HG03354 (cell line): ENCODE data around the gene PPARA.
"Not testable (repeated sequence)": the region's sequence is repeated elsewhere in the genome, so short reads cannot be mapped to it uniquely, and the experiment has no call there.

Experiments
- ATAC-seq: cut with Tn5 transposase; IDR thresholded peaks from one replicate; pipeline ENCODE4 v1.9.1; 2021; ENCODE audit warnings: mild to moderate bottlenecking; ENCODE audit not compliant: unreplicated experiment, poor library complexity, severe bottlenecking

PPARA gene

DNA sequence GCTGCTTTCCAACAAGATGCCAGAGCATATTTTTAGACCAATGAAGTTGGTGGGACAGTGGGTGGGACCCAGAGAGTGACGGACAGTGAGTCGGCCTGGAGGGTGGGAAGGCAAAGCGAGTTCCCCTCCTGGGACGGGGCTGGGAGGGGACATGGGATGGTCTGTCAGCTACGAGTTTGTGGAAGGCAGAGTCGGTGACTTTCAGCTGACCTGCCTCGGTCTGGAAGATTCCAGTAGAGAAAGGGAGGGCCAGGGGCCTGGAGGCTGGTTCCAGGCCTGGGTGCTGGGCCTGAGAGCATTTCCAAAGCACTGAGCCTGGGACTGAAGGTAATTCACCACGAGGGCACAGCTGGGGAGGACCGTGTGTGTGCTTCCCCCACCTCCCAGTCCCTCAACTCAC is 10.9 kb upstream of the PPARA start:
- not testable (repeated sequence) for ATAC-seq

DNA sequence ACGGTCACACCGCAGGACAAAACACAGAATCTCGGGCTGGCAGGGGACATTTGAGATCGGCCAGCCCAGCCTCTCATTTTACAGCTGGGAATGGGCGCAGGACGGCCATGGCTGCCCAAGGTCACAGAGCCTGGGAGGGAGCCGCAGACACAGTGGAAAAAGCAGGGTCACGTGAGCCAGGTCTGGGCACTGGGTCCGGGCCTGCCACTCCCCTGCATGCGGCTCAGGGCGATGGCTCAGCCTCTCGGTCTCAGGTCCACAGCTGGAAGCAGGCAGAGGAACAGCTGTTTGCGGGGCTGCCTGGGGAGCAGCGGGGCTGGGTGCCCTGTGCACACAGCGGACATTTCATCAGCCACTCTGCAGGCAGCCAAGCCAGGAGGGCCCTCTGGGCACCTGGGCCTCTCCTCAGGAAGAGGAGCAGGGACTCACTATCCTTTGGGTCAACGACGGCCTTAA is 10.4 kb upstream of the PPARA start:
- no peak for ATAC-seq

DNA sequence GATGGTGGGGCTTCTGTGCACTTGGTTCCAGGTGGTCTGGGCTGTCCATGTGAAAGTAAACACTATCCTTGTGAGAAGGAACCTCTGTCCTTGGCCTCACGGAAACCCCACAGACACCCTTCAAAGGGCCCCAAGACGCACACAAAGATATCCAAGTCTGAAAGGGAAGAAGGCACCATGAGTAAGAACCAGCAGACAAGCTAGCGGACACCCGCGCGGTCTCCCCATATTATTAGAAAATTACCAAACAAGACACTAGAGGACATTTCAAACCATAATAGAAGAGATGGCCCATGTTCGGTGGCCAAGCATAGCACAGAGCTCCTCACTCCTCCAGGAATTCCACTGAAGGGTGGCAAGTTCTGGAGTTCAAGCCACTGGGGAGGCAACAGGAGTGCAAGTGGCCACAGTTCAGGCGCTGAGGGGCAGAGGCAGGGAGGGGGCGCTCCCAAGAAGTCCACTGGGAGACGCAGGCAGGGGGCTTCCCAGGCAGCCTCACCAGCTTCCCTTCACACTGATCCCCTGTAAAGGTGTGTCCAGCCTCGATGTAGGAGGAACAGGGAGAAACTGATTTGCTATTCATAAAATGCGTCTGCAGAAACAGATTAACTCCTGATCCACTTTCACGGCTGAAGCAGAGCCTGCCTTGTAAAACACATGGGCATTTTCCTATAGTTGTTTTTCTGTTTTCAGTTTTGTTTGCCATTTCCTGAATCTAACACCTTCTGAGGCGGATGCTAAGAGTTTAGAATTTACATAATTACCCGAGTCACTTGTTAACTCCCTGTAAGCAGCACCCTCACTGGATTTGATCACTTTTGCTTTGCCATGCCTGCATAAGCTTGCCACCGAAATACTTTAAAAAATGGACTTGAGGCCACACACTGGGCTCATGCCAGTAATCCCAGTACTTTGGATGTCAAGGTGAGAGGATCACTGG is 9.1 kb upstream of the PPARA start:
- no peak for ATAC-seq

DNA sequence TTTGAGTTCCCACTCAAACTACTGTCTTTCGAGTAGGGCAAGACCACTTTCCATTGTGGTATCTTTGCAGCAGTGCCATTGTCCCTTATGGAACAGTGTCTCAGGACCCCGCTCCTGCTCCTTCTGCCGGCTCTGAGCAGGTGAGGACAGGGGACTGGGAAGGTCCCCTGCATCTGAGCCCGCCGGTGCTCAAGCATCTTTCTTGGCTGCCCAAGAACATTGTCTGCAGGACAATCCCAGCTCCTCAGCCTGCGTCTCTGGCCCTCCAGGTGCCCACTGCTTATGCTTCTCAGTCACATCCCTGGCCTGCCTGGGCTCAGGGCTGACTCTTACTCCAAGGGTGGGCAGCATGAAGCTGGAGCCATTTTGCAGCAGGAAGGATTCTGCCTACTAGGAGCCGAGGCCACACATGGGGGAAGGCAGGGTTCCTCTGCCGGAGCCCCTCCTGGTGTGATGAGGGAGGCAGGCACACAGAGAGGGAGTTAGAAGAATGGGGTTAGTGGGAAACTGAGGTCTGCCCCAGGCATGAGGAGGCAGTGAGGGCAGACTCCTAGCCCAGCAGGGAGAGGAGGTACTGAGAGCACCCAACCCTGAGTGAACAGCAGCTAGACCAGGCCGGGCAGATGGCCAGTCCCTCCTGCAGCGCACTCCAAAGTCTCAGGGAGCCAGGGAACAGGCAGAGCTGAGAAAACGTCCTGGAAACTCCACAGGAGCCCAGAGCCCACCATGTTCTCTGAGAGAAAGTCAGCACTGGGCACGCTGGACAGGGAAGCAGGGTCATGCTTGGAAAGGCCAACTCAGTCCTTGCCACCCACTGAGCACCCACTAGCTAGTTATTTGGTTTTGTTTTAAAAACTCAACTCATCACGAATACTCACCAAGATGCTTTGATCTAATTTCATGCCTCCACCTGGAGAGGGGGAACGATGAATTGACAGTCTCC is 7.5 kb upstream of the PPARA start:
- ATAC-seq = no peak

DNA sequence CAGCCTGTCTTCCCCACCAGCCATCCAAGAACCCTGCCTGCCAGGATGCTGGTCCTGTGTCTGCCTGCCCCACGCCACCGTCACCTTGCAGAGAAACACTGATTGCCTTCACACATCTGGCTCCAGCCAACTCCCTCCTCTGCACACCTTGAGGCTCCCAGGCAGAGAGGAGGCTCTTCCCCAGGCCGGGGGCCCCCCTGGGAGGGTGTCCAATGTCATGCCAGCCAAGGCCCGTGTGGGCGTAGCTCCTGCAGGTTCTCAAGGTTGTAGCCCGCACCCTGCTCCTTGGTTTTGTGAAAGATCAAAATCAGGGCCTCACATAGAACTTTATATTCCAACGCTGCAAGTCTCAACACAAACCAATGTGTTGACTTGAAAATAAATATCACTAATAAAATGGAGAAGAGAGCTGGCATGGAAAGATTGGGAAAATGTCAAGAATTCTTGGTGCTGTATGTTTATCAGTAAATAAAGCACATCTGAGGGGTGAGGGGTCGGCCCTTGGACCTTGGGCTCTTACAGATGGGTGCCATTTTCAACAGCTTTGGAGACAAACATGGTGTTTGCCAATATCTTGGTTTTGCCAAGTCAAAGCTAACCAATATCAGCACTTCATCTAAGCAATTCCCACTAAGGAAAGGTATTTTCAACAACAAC is 6.7 kb upstream of the PPARA start:
- no peak for ATAC-seq

DNA sequence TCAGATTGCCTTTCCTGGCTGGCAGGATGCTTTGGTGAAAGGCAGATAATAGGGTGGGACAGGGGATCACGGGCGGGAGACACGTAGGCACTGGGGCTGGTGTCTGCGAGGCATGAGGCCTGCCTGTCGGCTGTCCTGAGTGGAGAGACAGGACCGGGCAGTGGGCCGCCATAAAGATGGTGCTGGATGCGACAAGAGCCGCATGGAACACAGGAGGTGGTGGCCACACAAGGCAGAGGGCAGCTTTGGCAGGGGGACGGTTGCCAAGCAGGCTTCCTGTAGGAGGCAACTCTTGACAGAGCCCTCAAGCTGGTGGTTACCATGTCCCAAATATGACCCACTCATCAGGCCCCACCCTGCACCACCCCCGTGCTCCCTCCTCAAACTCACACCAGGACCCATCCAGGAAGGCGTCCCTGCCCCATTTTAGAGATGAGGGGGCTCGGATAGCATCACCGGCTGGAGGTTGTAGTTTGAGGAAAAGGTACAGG is 4.9 kb upstream of the PPARA start:
- ATAC-seq = no peak

DNA sequence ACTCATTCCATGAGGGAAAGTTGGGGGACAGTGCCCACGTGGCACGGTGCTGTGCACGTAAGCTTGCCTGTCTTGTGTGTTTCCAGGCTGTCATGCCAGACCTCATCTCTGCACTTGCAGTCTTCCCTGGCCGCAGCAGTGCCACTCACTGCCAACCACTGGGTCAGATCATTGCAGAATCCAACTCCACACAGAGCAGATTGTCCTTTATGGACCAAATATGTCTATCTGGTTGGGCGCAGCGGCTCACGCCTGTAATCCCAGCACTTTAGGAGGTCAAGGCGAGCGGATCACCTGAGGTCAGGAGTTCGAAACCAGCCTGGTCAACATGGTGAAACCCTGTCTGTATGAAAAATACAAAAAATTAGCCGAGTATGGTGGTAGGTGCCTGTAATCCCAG is 4.4 kb upstream of the PPARA start:
- no peak for ATAC-seq

DNA sequence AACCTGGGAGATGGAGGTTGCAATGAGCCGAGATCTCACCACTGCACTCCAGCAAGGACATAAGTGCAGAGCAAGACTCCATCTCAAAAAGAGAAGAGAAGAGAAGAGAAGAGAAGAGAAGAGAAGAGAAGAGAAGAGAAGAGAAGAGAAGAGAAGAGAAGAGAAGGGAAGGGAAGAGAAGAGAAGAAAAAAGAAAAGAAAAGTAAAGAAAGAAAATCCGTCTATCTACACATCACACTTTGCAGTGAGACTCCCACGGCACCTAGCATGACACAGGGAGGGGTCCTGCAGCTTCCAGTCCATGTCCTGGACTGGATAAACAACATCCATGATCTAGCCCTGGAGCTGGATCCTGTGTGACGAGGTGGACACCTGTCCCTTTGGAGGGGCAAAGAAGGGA is 4.0 kb upstream of the PPARA start:
- no peak for ATAC-seq

DNA sequence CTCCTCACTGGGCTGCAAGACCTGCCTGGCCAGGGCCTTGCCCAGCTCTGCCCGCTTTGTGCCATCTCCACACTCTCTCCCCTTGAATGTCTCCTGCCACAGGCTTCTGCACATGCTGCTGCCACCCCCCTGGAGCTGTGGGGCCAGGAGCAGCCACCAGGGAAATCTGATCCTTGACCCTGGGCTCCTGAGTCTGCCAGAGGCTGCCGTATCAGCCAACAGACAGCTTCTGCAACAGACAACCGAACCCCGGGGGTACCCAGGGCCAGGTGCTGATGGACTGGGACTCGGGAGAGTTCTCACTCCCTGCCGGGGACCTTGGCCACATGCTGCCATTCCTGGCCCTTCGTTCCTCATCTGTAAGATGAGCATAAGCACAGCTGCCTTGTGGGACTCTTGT is 3.3 kb upstream of the PPARA start:
- no peak for ATAC-seq

DNA sequence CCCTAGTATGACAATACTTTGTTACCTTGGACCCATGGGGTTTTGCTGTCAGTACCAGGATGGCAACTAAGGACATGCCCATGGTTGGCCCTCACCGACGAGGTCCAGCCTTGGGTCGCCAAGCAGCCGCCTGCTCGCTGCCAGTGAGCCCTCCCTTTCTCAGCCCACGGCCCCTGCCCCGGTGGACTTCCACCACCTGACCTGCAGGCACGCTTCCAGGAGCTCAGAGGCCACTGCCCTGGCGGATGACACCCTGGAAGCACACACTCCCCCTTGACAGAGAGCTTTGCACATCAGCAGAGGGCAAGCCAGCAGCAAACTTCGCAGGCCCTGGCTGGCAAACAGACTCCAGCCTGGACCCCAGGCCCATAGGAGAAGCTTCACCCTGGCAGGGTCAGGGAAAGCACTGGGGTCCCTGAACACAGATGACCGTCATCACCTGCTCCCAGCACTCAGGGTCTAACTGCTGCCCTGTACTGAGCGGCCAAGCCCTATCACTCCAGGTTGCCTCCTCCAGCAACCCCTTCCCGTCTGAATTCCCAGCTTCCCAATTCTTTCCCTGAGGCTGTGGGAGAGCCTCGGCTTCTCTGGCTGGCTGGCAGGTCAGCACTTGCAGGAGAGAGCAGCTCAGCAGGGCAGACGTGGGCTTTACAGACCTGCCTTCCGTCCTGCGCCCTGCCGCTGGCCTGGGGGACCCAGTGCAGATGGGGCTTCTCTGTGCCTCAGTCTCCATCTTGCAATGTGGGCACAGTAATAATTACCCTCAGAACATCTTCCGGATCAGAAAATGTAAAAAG is 2.7 kb upstream of the PPARA start:
- no peak for ATAC-seq

DNA sequence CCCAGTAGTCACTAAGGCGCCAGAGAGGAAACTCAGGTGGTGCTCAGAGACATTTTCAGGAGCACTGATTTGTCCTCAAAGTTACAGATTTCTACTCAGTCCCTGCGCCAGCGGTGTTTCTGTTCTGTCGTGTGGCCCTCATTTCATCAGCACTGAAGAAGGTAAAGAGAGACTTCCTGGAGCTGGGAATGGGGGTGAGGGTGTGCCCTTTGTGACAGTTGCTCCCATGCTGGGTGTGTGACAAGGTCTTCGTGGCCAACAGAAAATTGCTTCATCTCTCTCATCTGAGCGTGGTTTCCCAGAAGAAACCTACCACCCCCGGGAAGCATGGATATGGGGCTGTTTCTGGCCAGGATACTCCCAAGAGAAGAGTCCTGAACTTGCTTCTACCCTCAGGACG is 2.0 kb upstream of the PPARA start:
- ATAC-seq = no peak

DNA sequence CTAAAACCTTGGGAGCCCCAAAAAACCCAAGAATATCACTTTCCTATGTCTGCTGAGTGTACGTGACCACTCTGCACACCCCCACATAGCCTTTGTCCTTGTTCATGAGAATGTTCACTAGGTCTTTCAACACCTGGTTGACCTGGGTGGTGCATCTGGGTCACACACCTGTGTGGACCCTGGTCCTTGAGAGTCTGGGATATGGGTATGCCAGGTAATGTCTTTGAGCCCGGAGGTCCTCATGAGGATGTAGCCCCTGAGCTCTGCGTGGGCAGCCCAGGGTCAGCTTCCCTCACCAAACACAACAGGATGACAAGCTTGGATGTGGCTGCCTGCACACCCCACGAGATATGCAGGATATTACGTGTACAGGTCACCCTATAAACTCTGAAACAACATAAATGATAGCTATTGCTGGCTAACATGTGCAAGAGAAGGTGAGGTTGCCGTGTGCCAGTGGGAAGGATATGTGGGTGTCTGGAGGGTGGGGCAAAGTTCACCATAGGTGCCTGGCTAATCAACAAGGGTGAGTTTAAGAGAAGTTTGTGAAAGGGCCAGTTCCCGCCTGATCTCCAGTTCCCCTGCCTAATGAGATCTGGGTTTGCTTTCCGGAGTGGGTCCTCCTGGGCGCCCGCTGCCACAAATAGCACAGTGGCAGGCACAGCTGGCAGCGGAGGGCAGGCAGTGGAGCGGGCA is 1.4 kb upstream of the PPARA start:
- no peak for ATAC-seq

DNA sequence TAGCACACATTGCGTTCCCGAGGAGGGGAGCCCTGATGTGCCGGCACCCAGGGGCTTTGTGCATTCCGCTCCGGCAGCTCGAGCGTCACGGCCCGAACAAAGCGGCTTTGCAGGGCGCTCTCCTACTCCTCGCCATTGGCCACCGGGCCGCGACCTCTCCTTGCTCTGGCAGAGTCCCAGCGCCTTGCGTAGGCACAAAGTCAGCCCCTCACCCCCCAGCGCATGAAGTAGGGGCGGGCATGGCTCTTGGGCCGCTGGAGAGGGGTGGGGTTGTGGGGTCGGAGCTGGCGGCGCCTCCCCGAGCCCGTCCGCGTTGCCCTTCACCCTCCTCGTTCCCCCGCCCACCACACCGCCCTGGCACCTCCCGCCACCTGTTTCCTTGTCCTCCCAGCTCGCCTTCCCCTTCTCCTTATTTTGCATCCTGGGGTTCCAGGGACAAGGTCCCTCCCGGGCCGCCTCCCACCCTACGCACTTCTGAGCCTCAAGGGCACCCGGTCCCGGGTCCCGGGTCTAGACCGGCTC is 753 bp upstream of the PPARA start:
- ATAC-seq = no peak

DNA sequence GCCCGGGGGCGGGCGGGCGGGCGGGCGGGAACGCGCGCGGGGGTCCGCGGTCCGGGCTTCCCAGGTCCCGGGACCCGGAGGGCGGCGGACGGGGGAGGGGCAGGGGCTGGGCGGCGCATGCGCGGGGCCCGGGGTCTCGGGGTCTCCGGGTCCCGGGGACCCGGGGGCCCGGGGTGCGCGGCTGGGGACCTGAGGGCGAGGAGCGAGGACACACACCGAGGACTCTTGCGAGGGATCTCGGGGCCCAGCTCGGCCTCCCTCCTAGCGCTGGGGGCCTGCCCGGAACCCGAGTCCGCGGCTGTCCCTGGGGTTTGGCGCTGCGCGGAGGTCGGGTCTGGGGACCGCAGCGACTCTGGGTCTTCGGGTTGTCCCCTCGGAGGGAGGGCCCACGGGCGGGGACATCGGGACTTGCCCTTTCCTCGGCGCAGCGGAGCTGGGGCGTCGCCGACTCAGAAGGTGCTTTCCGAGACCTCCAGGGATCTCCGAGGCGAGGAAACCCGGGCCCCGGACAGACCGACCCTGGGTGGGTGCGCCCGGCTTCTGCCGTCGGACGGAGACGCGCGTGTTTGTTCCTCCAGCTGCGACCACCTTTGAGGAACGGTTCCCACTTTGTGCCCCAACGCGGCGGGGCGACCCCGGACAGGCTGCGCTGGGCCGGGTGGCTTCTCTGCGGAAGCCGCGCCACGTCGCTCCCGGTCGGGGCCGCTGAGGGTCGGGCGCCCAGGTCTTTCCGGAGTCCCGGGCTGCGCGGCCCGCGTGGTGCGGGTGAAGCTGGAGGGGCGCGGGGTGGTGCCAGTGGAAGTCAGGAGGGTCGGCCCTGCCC is 540 bp downstream of the PPARA start:
- ATAC-seq = peak; percentile 35

DNA sequence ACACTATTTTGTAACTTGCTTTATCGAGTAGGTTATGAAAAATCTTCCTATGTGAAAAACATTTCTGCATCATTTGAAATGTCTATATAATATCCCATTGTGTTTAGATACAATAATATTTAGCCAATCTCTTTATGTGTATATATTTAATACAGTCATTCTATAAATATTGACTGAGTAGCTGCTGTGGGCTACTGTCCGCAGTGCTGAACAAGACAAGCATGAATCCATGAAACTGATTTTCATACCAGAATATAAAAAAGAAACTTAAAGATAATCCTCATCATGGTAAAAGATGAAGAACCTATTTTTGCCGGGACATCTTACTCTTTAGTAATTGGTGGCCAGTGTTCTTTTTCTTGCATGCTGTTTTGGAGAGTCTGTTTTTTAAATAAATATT is 3.6 kb downstream of the PPARA start:
- ATAC-seq = no peak

DNA sequence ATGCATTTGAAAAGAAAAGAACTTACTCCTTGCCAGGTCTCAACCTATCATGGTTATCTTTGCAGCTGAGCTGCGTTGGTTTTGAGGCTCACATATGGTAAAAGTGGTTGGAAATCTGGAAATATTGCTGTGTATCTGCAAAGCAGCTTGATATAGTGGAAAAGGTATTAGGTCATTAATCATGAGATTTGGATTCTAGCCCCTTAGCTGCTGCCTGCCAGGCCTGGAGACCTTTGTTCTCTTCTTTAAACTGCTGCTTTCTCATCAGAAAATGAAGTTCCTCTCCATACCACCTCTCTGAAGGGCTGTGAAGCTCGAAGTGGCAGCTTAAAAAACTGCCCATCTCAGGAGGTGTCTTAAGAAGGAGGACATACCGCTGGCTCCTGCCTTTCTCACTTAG is 5.7 kb downstream of the PPARA start:
- ATAC-seq = no peak

DNA sequence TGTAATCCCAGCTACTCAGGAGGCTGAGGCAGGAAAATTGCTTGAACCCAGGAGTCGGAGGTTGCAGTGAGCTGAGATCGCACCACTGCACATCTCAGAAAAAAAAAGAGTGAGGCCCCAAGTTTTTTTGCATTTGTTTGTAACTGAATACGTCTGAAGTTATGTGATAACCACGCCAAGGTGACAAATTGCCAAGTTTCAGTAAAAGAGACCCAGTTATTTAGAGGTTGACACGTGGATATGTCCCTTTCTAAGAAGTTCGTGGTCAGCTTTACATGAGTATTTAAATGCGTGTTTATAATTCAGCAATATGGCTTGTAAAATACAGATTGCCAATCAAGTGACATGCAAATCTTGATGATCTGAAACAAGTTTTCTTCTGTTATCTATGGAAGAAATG is 8.0 kb downstream of the PPARA start:
- ATAC-seq = no peak

DNA sequence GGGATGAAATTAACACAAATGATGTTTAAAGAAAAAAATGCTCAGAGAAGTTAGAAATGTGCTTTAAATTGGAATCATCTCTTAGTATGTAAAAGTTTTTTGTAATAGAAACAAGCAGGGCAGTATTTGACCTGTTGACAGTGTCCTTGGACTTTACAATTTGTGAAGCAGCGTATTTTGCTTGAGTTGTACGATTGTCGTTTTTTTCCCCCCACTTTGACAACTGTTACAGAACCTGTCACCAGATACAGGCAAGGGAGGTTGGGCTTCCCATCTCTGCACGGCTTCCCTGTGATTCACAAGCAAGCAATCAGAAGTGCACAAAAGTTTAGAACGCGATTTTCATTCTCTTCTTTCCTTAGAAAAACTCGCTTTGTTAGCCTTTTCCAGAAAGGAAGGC is 8.9 kb downstream of the PPARA start:
- ATAC-seq = no peak
